ENCODE results near the gene KIAA1958.

DNA sequence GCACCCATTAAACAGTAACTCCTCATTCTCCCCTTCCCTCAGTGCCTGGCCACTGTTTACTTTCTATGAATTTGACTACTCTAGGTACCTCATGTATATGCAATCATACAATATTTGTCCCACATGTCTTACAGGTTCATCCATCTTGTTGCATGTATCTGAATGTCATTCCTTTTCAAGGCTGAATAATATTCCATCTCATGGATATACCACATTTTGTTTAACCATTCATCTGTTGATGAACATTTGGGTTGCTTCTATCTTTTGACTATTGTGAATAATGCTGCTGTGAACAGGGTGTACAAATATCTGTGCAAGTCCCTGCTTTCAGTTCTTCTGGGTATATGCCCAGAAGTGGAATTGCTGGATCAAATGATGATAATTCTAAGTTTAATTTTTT, 190.4 kb downstream of the KIAA1958 start:
- TF ChIP-seq, protein P1, sequence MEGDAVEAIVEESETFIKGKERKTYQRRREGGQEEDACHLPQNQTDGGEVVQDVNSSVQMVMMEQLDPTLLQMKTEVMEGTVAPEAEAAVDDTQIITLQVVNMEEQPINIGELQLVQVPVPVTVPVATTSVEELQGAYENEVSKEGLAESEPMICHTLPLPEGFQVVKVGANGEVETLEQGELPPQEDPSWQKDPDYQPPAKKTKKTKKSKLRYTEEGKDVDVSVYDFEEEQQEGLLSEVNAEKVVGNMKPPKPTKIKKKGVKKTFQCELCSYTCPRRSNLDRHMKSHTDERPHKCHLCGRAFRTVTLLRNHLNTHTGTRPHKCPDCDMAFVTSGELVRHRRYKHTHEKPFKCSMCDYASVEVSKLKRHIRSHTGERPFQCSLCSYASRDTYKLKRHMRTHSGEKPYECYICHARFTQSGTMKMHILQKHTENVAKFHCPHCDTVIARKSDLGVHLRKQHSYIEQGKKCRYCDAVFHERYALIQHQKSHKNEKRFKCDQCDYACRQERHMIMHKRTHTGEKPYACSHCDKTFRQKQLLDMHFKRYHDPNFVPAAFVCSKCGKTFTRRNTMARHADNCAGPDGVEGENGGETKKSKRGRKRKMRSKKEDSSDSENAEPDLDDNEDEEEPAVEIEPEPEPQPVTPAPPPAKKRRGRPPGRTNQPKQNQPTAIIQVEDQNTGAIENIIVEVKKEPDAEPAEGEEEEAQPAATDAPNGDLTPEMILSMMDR (IDR thresholded peaks at IDR 0.05) = no peak
- no peak for TF ChIP-seq POLR2AphosphoS5 (IDR thresholded peaks at IDR 0.05)

All from breast epithelium (tissue), 3 donors.